Stimulated activated CD4-positive, alpha-beta T cell treated with anti-CD3 and anti-CD28 coated beads, Interleukin-12 subunit alpha, Interleukin-12 subunit beta, amount 100 ng/mL, for 48 hours (primary cell): ENCODE data around the gene CXCL17.

Source experiments
- DNase-seq, 3 donors: peaks; one replicate each; pipeline ENCODE4 v3.0.0-alpha.2; 2020; ENCODE audit warnings: low read depth in 2 of 3, low spot score in 1 of 3

Gene CXCL17

GRCh38 chr19:42424712-42425131 is 18.0 kb downstream of the CXCL17 start:
- DNase-seq, result no peak

- DNase-seq, result no peak
Observed at GRCh38 chr19:42424345-42424707, 18.4 kb downstream of the CXCL17 start.

- DNase-seq, result peak; percentile 89 to 93 (median 91)
Observed at GRCh38 chr19:42423462-42424344, 19.0 kb downstream of the CXCL17 start.

GRCh38 chr19:42422901-42423461 is 19.8 kb downstream of the CXCL17 start:
- DNase-seq, result peak; percentile 23 to 40 (median 24)

GRCh38 chr19:42422092-42422900 is 20.4 kb downstream of the CXCL17 start:
- DNase-seq, result no peak

GRCh38 chr19:42421591-42422031 is 21.1 kb downstream of the CXCL17 start:
- no peak for DNase-seq

- DNase-seq, result no peak
Observed at GRCh38 chr19:42421101-42421500, 21.6 kb downstream of the CXCL17 start.

- peak; percentile 59 to 76 (median 66) for DNase-seq
Observed at GRCh38 chr19:42420055-42420544, 22.6 kb downstream of the CXCL17 start.

GRCh38 chr19:42419309-42419708 is 23.4 kb downstream of the CXCL17 start:
- DNase-seq, result no peak

- no peak for DNase-seq
Observed at GRCh38 chr19:42412661-42413076, 30.1 kb downstream of the CXCL17 start.

GRCh38 chr19:42412227-42412626 is 30.5 kb downstream of the CXCL17 start:
- no peak for DNase-seq

GRCh38 chr19:42411581-42412178 is 31.1 kb downstream of the CXCL17 start:
- no peak for DNase-seq

GRCh38 chr19:42410371-42410770 is 32.4 kb downstream of the CXCL17 start:
- no peak for DNase-seq

- DNase-seq, result no peak
Observed at GRCh38 chr19:42409477-42409876, 33.3 kb downstream of the CXCL17 start.

- no peak for DNase-seq
Observed at GRCh38 chr19:42407816-42408175, 35.0 kb downstream of the CXCL17 start.

- no peak for DNase-seq
Observed at GRCh38 chr19:42407085-42407815, 35.5 kb downstream of the CXCL17 start.

- no peak for DNase-seq
Observed at GRCh38 chr19:42406111-42406510, 36.6 kb downstream of the CXCL17 start.

- no peak for DNase-seq
Observed at GRCh38 chr19:42403586-42403985, 39.2 kb downstream of the CXCL17 start.

GRCh38 chr19:42402376-42403116 is 40.2 kb downstream of the CXCL17 start:
- no peak for DNase-seq
